B cell (primary cell): ENCODE results near the gene TRPM1. TPM values are rescaled to one million over a fixed set of nuclear protein-coding genes. Genes with fewer than 3 reads are reported as not detected.

Experiments used
- ATAC-seq: fragments of 200-7000 bp; cut with Tn5 transposase; one replicate; pipeline ENCODE4 v1.10.0; 2021; ENCODE audit warnings: low read depth, mild to moderate bottlenecking, moderate number of reproducible peaks, moderate library complexity
- CTCF ChIA-PET: fragments of 350-600 bp; sonication (Branson Sonifier 250); formaldehyde crosslinking; loops from one replicate; lab custom pipeline; 2021; ENCODE audit warnings: antibody characterized with exemption, inconsistent platforms; lab: Charles Lee
- POLR2A ChIA-PET: fragments of 350-600 bp; sonication (Branson Sonifier 250); formaldehyde crosslinking; loops from one replicate; lab custom pipeline; 2021; ENCODE audit warnings: antibody characterized with exemption; lab: Charles Lee
- DNase-seq: peaks from one replicate; pipeline ENCODE4 v3.0.0; 2013
- H2AFZ ChIP-seq: 2 replicates; pipeline ENCODE4 v1.6.1; 2012; ENCODE audit warnings: mild to moderate bottlenecking, low read depth, low read length; ENCODE audit not compliant: insufficient read depth, poor library complexity, severe bottlenecking
- H3K27ac ChIP-seq, 2 donors: 1 replicate in 1 of 2; 2 replicates in 1 of 2; pipeline ENCODE4 v1.5.1; 2012 to 2013; ENCODE audit warnings: low read length in 2 of 2, mild to moderate bottlenecking in 2 of 2, moderate library complexity in 1 of 2
- H3K27me3 ChIP-seq, 4 experiments: fragments of 200-600 bp in 1 of 4; sonication (generic) in 1 of 4; replicated peaks in 1 of 4; 1 replicate in 2 of 4; 2 replicates in 2 of 4; pipeline versions ENCODE4 v1.6.1 to v1.7.0; 2013 to 2016; ENCODE audit warnings: low read length in 3 of 4, mild to moderate bottlenecking in 2 of 4, mixed read lengths in 1 of 4, moderate library complexity in 1 of 4; ENCODE audit not compliant: insufficient read depth in 4 of 4, control insufficient read depth in 3 of 4; ENCODE audit errors: control extremely low read depth in 1 of 4
- H3K36me3 ChIP-seq, 2 experiments: replicated peaks in 1 of 2; 1 replicate in 1 of 2; 2 replicates in 1 of 2; pipeline versions ENCODE4 v1.6.1 to v1.7.1; 2013; ENCODE audit warnings: low read length in 1 of 2; ENCODE audit not compliant: insufficient read depth in 2 of 2, control insufficient read depth in 1 of 2; ENCODE audit errors: control extremely low read depth in 1 of 2, extremely low read depth in 1 of 2
- H3K4me1 ChIP-seq, 2 donors: fragments of 200-600 bp in 1 of 2; sonication (generic) in 1 of 2; 1 replicate in 1 of 2; 2 replicates in 1 of 2; pipeline versions ENCODE4 v1.5.1 to v1.6.1; 2013 to 2017; ENCODE audit warnings: low read length in 2 of 2; ENCODE audit not compliant: control insufficient read depth in 2 of 2, insufficient read depth in 2 of 2
- H3K4me2 ChIP-seq: replicated peaks from 2 replicates; pipeline ENCODE3; 2012; ENCODE audit warnings: mild to moderate bottlenecking, low read depth, low read length; ENCODE audit not compliant: poor library complexity, severe bottlenecking
- H3K4me3 ChIP-seq, 5 experiments: fragments of 200-600 bp in 1 of 5; sonication (generic) in 1 of 5; 1 replicate in 3 of 5; 2 replicates in 2 of 5; pipeline versions ENCODE4 v1.5.1 to v1.7.0; 2011 to 2016; ENCODE audit warnings: low read length in 4 of 5, mild to moderate bottlenecking in 4 of 5, low read depth in 2 of 5, control low read depth in 1 of 5, moderate library complexity in 1 of 5; ENCODE audit not compliant: insufficient read depth in 1 of 5; ENCODE audit errors: control extremely low read depth in 1 of 5, extremely low read depth in 1 of 5
- H3K79me2 ChIP-seq: fragments of 200-600 bp; sonication (generic); one replicate; pipeline ENCODE4 v1.6.0; 2016; ENCODE audit warnings: low read length; ENCODE audit not compliant: control insufficient read depth, insufficient read depth
- H3K9ac ChIP-seq: fragments of 200-600 bp; sonication (generic); 2 replicates; pipeline ENCODE4 v1.6.1; 2017; ENCODE audit warnings: mild to moderate bottlenecking, low read length, moderate library complexity
- H3K9me3 ChIP-seq, 3 donors: one replicate each; pipeline versions ENCODE4 v1.6.1 to v1.7.1; 2013; ENCODE audit warnings: low read length in 2 of 3; ENCODE audit not compliant: control insufficient read depth in 2 of 3, insufficient read depth in 1 of 3; ENCODE audit errors: control extremely low read depth in 1 of 3
- H4K20me1 ChIP-seq: 2 replicates; pipeline ENCODE4 v1.6.0; 2012; ENCODE audit warnings: mild to moderate bottlenecking, low read length; ENCODE audit not compliant: insufficient read depth, control insufficient read depth, poor library complexity, severe bottlenecking
- H3K27ac Mint-ChIP-seq: one replicate; pipeline ENCODE4 v1.8.0; 2021; ENCODE audit warnings: mixed read lengths
- H3K27me3 Mint-ChIP-seq: one replicate; pipeline ENCODE4 v1.8.0; 2021; ENCODE audit warnings: mixed read lengths
- H3K4me1 Mint-ChIP-seq: one replicate; pipeline ENCODE4 v1.8.0; 2021; ENCODE audit warnings: mixed read lengths
- H3K4me3 Mint-ChIP-seq: one replicate; pipeline ENCODE4 v1.8.0; 2021; ENCODE audit warnings: mixed read lengths
- H3K9me3 Mint-ChIP-seq: one replicate; pipeline ENCODE4 v1.8.0; 2022; ENCODE audit warnings: mixed read lengths; ENCODE audit not compliant: insufficient read depth
- CTCF ChIP-seq: fragments of 200-600 bp; IDR thresholded peaks from one replicate; pipeline ENCODE4 v1.8.0; 2022; ENCODE audit warnings: antibody characterized with exemption, mild to moderate bottlenecking
- EZH2 ChIP-seq: IDR thresholded peaks from 2 replicates; pipeline ENCODE4 v1.6.1; 2012; ENCODE audit warnings: borderline replicate concordance, low read depth, mild to moderate bottlenecking, moderate library complexity, low read length; ENCODE audit not compliant: insufficient read depth, poor library complexity, severe bottlenecking
- WGBS: methylation state at CpG from one replicate; pipeline ENCODE4 v1.1.5; 2013; ENCODE audit warnings: missing lambda C conversion rate; ENCODE audit not compliant: insufficient coverage; 5-methylcytosine and 5-hydroxymethylcytosine counted together
- intact Hi-C: fragments of 100-400 bp; cut with micrococcal nuclease; formaldehyde crosslinking; loops from one replicate; pipeline ENCODE4 v1.10.0; 2022
- polyA plus RNA-seq: library from polyadenylated mRNA; depleted of rRNA; stranded (reverse); fragments of >200 nt; gene quantifications from 2 replicates; pipeline ENCODE4 v1.2.3, GENCODE V29; 2012
- total RNA-seq, 2 donors: library from RNA; stranded (reverse); fragments of 120-200 nt in 1 of 2; gene quantifications; 1 replicate in 1 of 2; 2 replicates in 1 of 2; pipeline versions ENCODE4 v1.2.3 to v1.2.4, GENCODE V29; 2013 to 2022

The TRPM1 gene
- total and polyA plus RNA-seq, 2 donors (not counting 1 experiment from before 2014, with no cell fraction given): 0.07 TPM; not detected in 1

GRCh38 chr15:31128477-31128876, 27.0 kb upstream of the TRPM1 start:
- H3K4me2 ChIP-seq: peak overlapping the region; percentile 57

More at GRCh38 chr15:31128477-31128876, 27.0 kb upstream of the TRPM1 start:
- Histone ChIP-seq H3K79me2 (no peaks in the 10 kb centered on the region), H3K9me3 (peaks cover 0 to 5% (median 0%) of the 10 kb centered on the region in 3 donors), H3K27me3 (no peaks in the 10 kb centered on the region), H3K9ac (no peak overlapping the region), H3K4me1 (peaks cover 11 to 13% of the 10 kb centered on the region in 2 donors), H3K4me3 (no peak overlapping the region), H4K20me1 (no peaks in the 10 kb centered on the region), H3K36me3 (no peaks in the 10 kb centered on the region), H2AFZ (peak overlapping the region; percentile 65), H3K27ac (no peak overlapping the region)
- Mint-ChIP-seq H3K27me3 (no peaks in the 10 kb centered on the region), H3K9me3 (no peaks in the 10 kb centered on the region), H3K4me3 (no peak overlapping the region), H3K4me1 (peaks cover 13% of the 10 kb centered on the region), H3K27ac (no peak overlapping the region)
- intact Hi-C loops: loop anchor here (5.0 kb wide), 1 partner anchor 151 kb away; no protein-coding TSS in a partner anchor
- no peak for TF ChIP-seq CTCF
- no peak for TF ChIP-seq EZH2
- DNase-seq (no peak), ATAC-seq (no peak)
- WGBS: 83% methylated on average over 5 of the region's 6 CpGs
- ChIA-PET CTCF (interaction anchor here (0.6 to 5.7 kb wide), 59 partner anchors 8 to 510 kb away, joined by 3 to 73 read pairs (median 6); partner anchors contain the start of genes FAN1 and TRPM1), POLR2A (interaction anchor here (0.7 kb wide), 1 partner anchor 87 kb away, joined by 6 read pairs; no protein-coding TSS in a partner anchor)
